ENCODE measurements around the gene ZSWIM8. TPM values are rescaled to one million over a fixed set of nuclear protein-coding genes. Genes with fewer than 3 reads are reported as not detected.

The ZSWIM8 gene
- total and polyA plus RNA-seq, 8 donors: 43.4 to 325 (median 79.6) TPM

GRCh38 chr10:73841061-73841421 lies 55.6 kb downstream of the ZSWIM8 start:
- Histone ChIP-seq H3K27me3 (no peaks in the 10 kb centered on the region), H3K9me3 (no peaks in the 10 kb centered on the region), H3K36me3 (peaks cover 44 to 99% (median 95%) of the 10 kb centered on the region in 4 donors), H3K4me1 (peaks cover 0 to 26% (median 6%) of the 10 kb centered on the region in 4 donors), H3K4me3 (no peak overlapping the region), H3K27ac (no peak overlapping the region)
- 86 to 97% (median 94%) methylated on average over 9 of the region's 9 CpGs for WGBS, 5 donors
- no peak for DNase-seq
- intact Hi-C loops (cut with DNase I; ENCODE audit: low total_unique reads): no loop called here
- no peak for TF ChIP-seq EP300 (IDR thresholded peaks at IDR 0.05)
- no peak for TF ChIP-seq POLR2A (IDR thresholded peaks at IDR 0.05)
- TF ChIP-seq CTCF (IDR thresholded peaks at IDR 0.05): no peak
- TF ChIP-seq POLR2AphosphoS5 (IDR thresholded peaks at IDR 0.05): no peak

DNA sequence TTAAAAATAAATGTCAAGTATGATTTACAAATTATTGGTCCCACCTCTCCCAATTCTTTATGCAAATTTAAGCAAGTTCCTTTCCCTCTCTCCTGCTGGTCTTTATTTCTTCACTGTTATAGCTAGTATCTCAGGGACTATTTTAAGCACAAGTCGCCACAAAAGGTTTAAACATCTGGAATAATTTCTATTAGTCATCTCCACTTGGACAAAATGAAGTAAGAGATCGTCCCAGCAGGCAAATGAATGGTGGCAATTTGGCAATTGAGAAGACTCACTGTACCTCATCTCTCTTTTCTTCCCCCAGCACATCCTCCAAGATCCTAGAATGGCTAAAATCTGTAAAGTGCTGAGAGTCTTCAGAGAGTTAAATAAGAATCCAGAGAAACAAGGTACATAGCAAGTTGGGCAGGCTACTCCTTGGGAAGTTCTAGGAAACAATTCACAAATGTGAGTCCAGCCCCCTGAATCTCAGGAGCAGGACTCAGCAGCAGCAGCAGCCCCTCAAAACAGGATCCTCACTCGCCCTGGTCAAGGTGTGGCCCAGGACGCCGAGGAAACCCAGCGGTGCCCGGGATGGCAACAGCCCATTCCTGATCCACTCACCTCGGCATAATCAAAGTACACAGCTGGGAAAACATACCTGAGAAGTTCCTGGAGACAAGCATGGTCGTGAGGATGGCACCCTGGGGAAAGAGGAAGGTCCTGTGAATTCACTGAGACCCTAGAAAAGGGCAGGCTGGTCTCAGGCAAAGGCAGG lies 56.3 kb downstream of the ZSWIM8 start:
- 80 to 90% (median 84%) methylated on average over 9 of the region's 9 CpGs for WGBS, 5 donors
- Histone ChIP-seq H3K9me3 (no peaks in the 10 kb centered on the region), H3K27ac (no peak overlapping the region), H3K4me1 (peaks cover 0 to 19% (median 5%) of the 10 kb centered on the region in 4 donors), H3K27me3 (no peaks in the 10 kb centered on the region), H3K36me3 (peaks cover 40 to 99% (median 95%) of the 10 kb centered on the region in 4 donors), H3K4me3 (no peak overlapping the region)
- no peak for DNase-seq
- TF ChIP-seq POLR2AphosphoS5 (IDR thresholded peaks at IDR 0.05): no peak
- TF ChIP-seq POLR2A (IDR thresholded peaks at IDR 0.05): no peak
- TF ChIP-seq CTCF (IDR thresholded peaks at IDR 0.05): no peak
- no peak for TF ChIP-seq EP300 (IDR thresholded peaks at IDR 0.05)
- intact Hi-C loops (cut with DNase I; ENCODE audit: low total_unique reads): no loop called here

DNA sequence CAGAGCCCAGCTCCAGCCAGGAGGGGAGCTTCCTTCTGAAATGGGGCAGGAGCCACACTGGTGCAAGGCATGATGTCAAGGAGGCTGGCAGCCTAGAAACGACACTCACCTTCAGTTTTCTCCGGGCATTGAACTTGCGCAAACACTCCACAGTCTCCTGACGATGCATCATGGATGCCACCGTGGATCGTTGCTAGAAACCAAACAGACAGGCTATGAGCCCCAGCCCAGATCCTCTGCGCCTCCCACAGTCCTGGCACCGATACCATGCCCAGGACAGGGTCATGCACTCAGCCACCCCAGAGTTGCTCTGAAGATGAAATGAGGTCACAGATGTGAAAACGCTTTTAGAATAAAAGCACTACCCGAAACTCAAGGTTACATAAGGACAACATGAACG lies 56.9 kb downstream of the ZSWIM8 start:
- Histone ChIP-seq H3K4me3 (no peak overlapping the region), H3K27me3 (no peaks in the 10 kb centered on the region), H3K36me3 (peaks cover 41 to 99% (median 95%) of the 10 kb centered on the region in 4 donors), H3K9me3 (no peaks in the 10 kb centered on the region), H3K27ac (no peak overlapping the region), H3K4me1 (peaks cover 0 to 13% (median 2%) of the 10 kb centered on the region in 4 donors)
- DNase-seq: no peak
- 84 to 90% (median 89%) methylated on average over 11 of the region's 11 CpGs for WGBS, 5 donors
- intact Hi-C loops (cut with DNase I; ENCODE audit: low total_unique reads): no loop called here
- TF ChIP-seq POLR2A (IDR thresholded peaks at IDR 0.05): no peak
- TF ChIP-seq EP300 (IDR thresholded peaks at IDR 0.05): no peak
- TF ChIP-seq CTCF (IDR thresholded peaks at IDR 0.05): no peak
- TF ChIP-seq POLR2AphosphoS5 (IDR thresholded peaks at IDR 0.05): no peak

- TF ChIP-seq CTCF (IDR thresholded peaks at IDR 0.05) (no peak), POLR2AphosphoS5 (IDR thresholded peaks at IDR 0.05) (no peak), EP300 (IDR thresholded peaks at IDR 0.05) (no peak), POLR2A (IDR thresholded peaks at IDR 0.05) (no peak)
- H3K9me3 ChIP-seq: no peaks in the 10 kb centered on the region
Observed at GRCh38 chr10:73843261-73843660, 57.9 kb downstream of the ZSWIM8 start.

More at GRCh38 chr10:73843261-73843660, 57.9 kb downstream of the ZSWIM8 start:
- intact Hi-C loops (cut with DNase I; ENCODE audit: low total_unique reads): no loop called here
- Histone ChIP-seq H3K27ac (no peak overlapping the region), H3K4me1 (peaks cover 0 to 4% (median 2%) of the 10 kb centered on the region in 4 donors), H3K27me3 (no peaks in the 10 kb centered on the region), H3K36me3 (peaks cover 43 to 99% (median 96%) of the 10 kb centered on the region in 4 donors), H3K4me3 (no peak overlapping the region)
- DNase-seq: no peak
- WGBS, 5 donors: 76 to 84% (median 81%) methylated on average over 5 of the region's 5 CpGs

All from stomach (tissue), 9 donors.